Stimulated activated CD4-positive, alpha-beta T cell treated with anti-CD3 and anti-CD28 coated beads, Interleukin-1b, Interleukin-23, amount 100 ng/mL, for 4 hours (primary cell): ENCODE data around the gene DLGAP5.

Source experiments
- DNase-seq, 2 donors: peaks; one replicate each; pipeline ENCODE4 v3.0.0-alpha.2; 2020; ENCODE audit warnings: low read depth in 2 of 2

DLGAP5 gene

GRCh38 chr14:55188686-55189295 lies 2.6 kb downstream of the DLGAP5 start:
- DNase-seq, result no peak

DNA sequence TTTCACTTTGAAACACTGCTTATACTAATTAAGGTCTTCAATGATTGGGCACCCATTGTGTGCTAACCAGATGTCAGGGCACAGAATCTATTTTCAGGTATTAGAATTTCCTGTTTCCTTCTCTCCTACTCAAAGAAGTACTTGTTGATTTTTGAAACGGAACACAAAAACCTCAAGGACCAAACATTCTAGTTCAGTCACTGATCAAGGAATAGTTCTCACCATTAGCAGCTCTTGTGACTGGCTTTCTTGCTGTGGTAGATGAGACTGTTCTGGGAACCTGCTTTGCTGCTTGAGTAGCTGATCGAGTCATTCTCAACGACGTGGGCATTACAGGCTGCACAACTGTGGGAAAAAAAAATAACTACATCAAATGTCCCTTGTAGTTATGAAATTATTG lies 11.0 kb downstream of the DLGAP5 start:
- no peak for DNase-seq

GRCh38 chr14:55180006-55180405 lies 11.4 kb downstream of the DLGAP5 start:
- DNase-seq, result no peak

DNA sequence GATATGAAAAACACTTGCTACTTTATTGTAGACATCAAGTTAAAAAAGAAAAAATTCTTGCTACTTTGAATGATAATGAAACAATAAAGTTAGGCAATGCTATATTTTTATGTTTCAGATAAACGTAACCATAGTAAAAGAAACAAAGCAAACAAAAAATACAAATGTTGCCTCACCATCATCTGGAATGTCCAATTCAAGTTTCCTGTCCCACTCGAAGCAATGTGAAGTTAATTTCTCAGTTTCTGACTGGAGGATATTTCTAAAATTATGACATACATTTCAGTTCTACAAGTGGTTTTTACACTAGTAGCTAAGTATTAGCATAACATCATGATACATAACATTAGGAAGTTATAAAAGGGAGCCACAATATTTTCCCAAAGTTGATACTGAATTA lies 20.9 kb downstream of the DLGAP5 start:
- DNase-seq, result no peak

DNA sequence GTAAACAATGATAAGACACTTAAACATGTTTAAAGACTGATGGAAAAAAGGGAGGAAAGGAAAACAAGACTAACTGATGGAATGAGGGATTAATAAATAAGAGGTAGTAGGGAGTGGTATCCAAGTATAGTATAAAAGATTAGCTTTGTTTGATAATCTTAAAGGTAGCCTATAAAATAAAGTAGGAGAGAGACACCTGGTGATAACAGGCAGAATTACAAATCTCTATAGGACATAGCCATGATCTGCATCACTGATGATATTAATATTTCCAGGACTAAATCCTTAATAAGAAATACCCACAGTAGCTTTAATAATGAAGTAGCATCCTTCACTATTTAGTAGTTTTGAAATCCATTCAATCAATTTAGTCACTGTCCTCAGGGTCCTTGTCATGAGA lies 30.4 kb downstream of the DLGAP5 start:
- DNase-seq, result no peak

GRCh38 chr14:55158412-55158811 lies 33.0 kb downstream of the DLGAP5 start:
- no peak for DNase-seq

DNA sequence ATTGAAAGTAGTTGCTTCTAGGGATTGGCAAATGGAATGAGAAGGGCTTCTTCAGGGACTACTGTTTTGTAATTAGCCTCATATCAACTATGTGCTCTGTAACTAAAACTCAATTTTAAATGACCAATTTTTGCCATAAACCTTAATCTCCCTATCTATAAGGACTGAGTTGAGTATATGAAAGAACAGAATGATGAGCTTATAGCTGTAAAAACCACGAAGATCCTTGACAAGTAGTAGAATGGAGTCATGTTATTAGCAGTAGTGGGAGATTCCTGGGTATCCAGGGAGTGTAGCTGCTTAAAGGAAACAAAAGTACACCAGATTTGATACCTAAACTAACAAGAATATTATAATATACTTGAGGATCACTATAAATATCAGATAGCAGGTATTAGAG lies 34.3 kb downstream of the DLGAP5 start:
- no peak for DNase-seq

DNA sequence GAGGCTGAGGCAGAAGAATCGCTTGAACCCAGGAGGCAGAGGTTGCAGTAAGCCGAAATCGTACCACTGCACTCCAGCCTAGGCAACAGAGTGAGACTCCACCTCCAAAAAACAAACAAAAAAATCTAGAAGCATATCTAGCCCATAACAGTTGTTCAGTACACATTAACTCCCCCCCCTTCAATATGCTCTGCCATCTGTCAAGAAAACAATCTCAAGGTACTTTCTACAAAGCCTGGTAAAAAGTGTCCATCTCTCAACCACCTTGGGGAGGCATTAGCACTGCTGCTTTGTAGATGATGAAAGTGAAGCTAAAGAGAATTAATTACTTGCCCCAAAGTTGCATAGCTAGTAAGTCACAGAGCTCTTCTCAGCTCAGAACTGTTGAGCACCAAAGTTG lies 37.4 kb downstream of the DLGAP5 start:
- DNase-seq, result no peak

GRCh38 chr14:55152052-55152753 lies 39.2 kb downstream of the DLGAP5 start:
- DNase-seq, result no peak

DNA sequence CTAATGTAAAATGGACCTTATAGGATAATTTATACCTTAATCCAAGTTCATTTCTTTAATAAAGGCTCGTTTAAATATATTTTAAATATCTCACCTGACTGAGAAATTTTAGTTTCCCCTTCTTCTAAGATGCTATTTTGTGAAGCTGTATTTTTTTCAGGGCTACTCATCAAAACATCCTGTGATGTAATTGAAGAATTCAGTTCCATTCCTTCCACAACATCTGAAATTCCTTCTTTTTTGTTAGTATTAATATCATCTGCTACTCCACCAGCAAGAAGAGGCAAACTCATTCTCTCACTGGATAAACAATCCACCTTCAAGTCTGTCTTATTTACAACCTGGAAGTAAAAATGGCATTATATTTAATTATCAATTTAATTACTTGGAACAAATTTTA lies 39.8 kb downstream of the DLGAP5 start:
- DNase-seq, result no peak

DNA sequence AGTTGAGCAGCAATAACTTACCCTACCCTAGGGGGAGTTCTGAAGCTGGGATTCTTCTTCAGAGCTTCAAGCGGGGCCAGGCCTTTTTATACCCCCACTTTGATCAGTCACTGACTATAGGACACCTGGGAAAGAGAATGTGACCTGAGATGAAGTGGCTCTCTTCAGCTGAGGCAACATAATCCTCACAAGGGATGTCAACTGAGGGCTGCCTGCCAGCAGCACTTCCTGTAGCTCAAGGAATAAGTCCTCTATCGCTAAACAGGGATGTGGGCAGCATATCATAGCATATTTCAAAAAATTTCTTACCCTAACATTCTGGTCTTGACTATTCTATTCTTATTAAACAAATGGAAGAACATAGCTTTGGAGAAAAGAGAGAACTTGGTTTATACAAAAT lies 45.0 kb downstream of the DLGAP5 start:
- DNase-seq, result no peak

GRCh38 chr14:55142466-55142865 lies 48.9 kb downstream of the DLGAP5 start:
- DNase-seq, result no peak

DNA sequence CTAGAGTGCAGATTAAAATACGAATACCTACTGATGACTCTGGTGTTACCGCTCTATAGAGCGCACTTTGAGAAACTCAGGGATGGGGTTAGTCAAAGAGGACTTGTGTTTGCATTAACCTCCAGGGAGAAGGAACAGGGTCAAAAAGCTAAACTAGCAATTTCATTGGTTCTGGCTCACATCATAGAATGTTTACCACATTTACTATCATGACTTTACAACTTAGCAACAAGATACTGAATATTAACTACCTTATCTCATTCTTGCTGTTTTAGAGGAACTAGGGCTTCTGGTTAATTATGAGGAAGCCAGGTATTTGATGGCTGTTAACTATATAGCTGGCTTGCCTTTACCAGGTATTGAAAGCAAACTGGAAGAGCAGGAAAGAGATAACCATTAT lies 49.6 kb downstream of the DLGAP5 start:
- DNase-seq, result no peak

DNA sequence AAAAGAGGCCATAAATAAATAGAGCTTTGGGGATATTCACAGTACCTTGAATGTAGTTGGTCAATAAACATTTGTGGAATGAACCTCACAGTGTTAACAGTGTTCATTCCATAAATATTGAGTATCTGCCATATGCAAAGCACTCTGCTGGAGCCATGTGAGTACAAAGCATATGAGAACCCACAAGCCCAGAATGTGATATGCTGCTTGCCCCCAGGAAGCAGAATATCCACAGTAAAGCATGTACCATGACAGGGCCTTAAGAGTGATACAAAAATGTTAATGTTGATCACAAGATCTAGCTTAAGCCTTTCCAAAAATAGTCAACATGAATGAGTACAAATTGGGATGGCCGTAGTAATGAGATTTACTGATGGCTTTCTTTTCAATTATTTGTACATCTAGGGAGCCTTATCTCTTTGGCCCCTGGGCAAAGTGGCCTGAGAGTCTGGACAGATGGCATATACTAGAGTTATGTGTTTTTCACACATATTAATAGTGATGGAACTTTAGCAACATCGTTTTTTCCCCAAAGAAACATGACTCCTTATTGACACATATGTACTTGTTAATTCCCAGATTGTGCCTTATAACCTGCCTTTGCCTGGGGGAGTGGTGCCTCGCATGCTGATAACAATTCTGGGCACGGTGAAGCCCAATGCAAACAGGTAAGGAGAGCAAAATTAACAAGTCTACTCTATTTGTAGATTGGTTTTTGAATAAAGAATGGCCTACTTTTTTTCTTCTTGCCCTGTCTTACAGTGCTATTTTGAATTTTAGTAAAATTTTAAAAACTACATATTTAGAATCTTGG lies 51.5 kb downstream of the DLGAP5 start:
- DNase-seq, result no peak

GRCh38 chr14:55139141-55139540 lies 52.2 kb downstream of the DLGAP5 start:
- DNase-seq, result no peak

DNA sequence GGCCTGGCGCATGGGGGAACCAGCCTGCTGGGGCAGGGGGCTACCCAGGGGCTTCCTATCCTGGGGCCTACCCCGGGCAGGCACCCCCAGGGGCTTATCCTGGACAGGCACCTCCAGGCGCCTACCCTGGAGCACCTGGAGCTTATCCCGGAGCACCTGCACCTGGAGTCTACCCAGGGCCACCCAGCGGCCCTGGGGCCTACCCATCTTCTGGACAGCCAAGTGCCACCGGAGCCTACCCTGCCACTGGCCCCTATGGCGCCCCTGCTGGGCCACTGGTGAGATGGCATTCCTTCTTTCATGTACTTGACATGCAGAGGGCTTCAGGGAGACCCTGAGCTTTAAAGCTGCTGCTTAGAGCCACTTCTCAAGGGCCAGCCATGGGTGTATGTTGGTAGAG lies 53.3 kb downstream of the DLGAP5 start:
- no peak for DNase-seq

- DNase-seq, result no peak
Observed at GRCh38 chr14:55136885-55137786, 54.2 kb downstream of the DLGAP5 start.

DNA sequence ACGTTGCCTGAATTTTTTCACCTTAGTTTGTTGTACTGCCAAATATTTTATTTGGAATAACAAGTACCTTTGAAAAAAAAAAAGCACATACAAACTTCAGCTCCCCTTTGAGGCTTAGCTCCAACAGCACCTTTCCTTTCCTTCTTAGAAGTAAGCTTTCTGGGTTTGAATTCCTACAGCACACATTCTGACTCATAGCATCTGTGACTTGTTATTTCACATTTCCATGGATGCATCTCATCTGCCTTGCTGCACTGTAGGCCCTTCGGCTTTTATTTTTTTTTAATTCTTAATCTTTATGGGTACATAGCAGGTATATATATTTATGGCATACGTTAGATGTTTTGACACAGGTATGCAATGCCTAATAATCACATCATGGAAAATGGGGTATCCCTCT lies 55.1 kb downstream of the DLGAP5 start:
- DNase-seq, result no peak

GRCh38 chr14:55133416-55133815 lies 58.0 kb downstream of the DLGAP5 start:
- no peak for DNase-seq

GRCh38 chr14:55131370-55132137 lies 59.8 kb downstream of the DLGAP5 start:
- no peak for DNase-seq

DNA sequence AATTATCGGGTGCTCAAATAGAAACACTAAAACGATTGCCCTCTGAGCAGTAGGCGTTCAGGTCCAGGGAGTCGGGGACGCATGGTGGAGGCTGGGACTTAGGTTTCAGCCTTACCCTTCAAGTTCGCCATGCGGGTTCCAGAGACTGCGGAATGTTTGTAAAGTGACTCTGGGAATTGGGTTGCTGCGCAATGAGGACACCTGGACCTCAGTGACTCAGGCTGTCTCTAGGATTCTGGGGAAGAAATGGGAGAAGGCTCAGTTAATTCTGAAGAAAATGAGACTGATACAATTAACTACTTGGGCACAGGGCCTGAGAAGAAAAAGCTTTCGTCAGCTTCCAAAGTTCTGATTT lies 61.2 kb downstream of the DLGAP5 start:
- no peak for DNase-seq
